GM23338 (cell line): ENCODE measurements around the gene CFLAR. TPM values are rescaled to one million over a fixed set of nuclear protein-coding genes. Genes with fewer than 3 reads are reported as not detected.

ENCODE experiments used
- ATAC-seq: fragments of 200-7000 bp; cut with Tn5 transposase; 3 replicates; pipeline ENCODE4 v1.9.1; 2020
- DNase-seq: peaks from one replicate; pipeline ENCODE4 v3.0.0-alpha.2; 2015; ENCODE audit warnings: low spot score
- H2AFZ ChIP-seq: fragments of 200-600 bp; sonication (generic); 2 replicates; pipeline ENCODE4 v1.8.0; 2016; ENCODE audit warnings: antibody characterized with exemption, mild to moderate bottlenecking, moderate library complexity
- H3F3A ChIP-seq: fragments of 200-600 bp; sonication (generic); replicated peaks from 2 replicates; pipeline ENCODE4 v1.8.0; 2017; ENCODE audit warnings: antibody characterized with exemption, mixed run types, low read depth
- H3K27ac ChIP-seq: fragments of 200-600 bp; sonication (generic); 2 replicates; pipeline ENCODE4 v1.6.1; 2016; ENCODE audit warnings: low read depth
- H3K27me3 ChIP-seq: fragments of 200-600 bp; sonication (generic); 2 replicates; pipeline ENCODE4 v1.8.0; 2016; ENCODE audit warnings: mild to moderate bottlenecking, mixed run types, moderate library complexity; ENCODE audit not compliant: insufficient read depth
- H3K36me3 ChIP-seq: fragments of 200-600 bp; sonication (generic); 2 replicates; pipeline ENCODE4 v1.8.0; 2016; ENCODE audit warnings: mild to moderate bottlenecking; ENCODE audit not compliant: insufficient read depth
- H3K4me1 ChIP-seq: fragments of 200-600 bp; sonication (generic); 2 replicates; pipeline ENCODE4 v1.8.0; 2016; ENCODE audit warnings: mild to moderate bottlenecking, moderate library complexity; ENCODE audit not compliant: insufficient read depth
- H3K4me2 ChIP-seq: fragments of 200-600 bp; sonication (generic); 2 replicates; pipeline ENCODE4 v1.7.1; 2017; ENCODE audit warnings: mixed run types
- H3K4me3 ChIP-seq: fragments of 200-600 bp; sonication (generic); 2 replicates; pipeline ENCODE4 v1.6.1; 2016; ENCODE audit warnings: mixed run types
- H3K79me2 ChIP-seq: fragments of 200-600 bp; sonication (generic); replicated peaks from 2 replicates; pipeline ENCODE4 v1.8.0; 2017; ENCODE audit warnings: mild to moderate bottlenecking; ENCODE audit not compliant: insufficient read depth
- H3K9me2 ChIP-seq: fragments of 200-600 bp; sonication (generic); 2 replicates; pipeline ENCODE4 v1.8.0; 2017; ENCODE audit not compliant: insufficient read depth
- H4K20me1 ChIP-seq: fragments of 200-600 bp; sonication (generic); replicated peaks from 2 replicates; pipeline ENCODE4 v1.8.0; 2017; ENCODE audit warnings: mild to moderate bottlenecking; ENCODE audit not compliant: insufficient read depth
- H3K27ac Mint-ChIP-seq: 2 replicates; pipeline ENCODE4 v1.8.0; 2020; ENCODE audit warnings: inconsistent platforms, mild to moderate bottlenecking, moderate library complexity, mixed read lengths
- H3K27me3 Mint-ChIP-seq: 3 replicates; pipeline ENCODE4 v1.8.0; 2022; ENCODE audit warnings: low read depth, mild to moderate bottlenecking, moderate library complexity, mixed read lengths, inconsistent platforms; ENCODE audit not compliant: insufficient read depth, poor library complexity
- H3K36me3 Mint-ChIP-seq: 3 replicates; pipeline ENCODE4 v1.8.0; 2021; ENCODE audit warnings: low read depth, mild to moderate bottlenecking, inconsistent platforms, moderate library complexity, mixed read lengths
- H3K4me1 Mint-ChIP-seq: 3 replicates; pipeline ENCODE4 v1.8.0; 2020; ENCODE audit warnings: mild to moderate bottlenecking, inconsistent platforms, mixed read lengths
- H3K4me3 Mint-ChIP-seq: 3 replicates; pipeline ENCODE4 v1.8.0; 2021; ENCODE audit warnings: moderate library complexity, mild to moderate bottlenecking, inconsistent platforms, mixed read lengths
- H3K9me3 Mint-ChIP-seq: 3 replicates; pipeline ENCODE4 v1.8.0; 2020; ENCODE audit warnings: moderate library complexity, mild to moderate bottlenecking, inconsistent platforms, mixed read lengths
- CTCF ChIP-seq, 2 experiments: fragments of 200-600 bp in 1 of 2; sonication (generic) in 1 of 2; conservative IDR thresholded peaks; 2 replicates each; pipeline versions ENCODE4 v1.5.1 to v1.6.1; 2016 to 2017; ENCODE audit warnings: antibody characterized with exemption in 2 of 2, low read depth in 2 of 2, mild to moderate bottlenecking in 2 of 2, moderate library complexity in 1 of 2
- ETS1 ChIP-seq: IDR thresholded peaks from 2 replicates; pipeline ENCODE4 v1.6.1; 2016; ENCODE audit warnings: antibody characterized with exemption
- EZH2phosphoT487 ChIP-seq: fragments of 200-600 bp; sonication (generic); IDR thresholded peaks from one replicate; pipeline ENCODE4 v1.8.1; 2018; ENCODE audit warnings: antibody characterized with exemption; ENCODE audit not compliant: unreplicated experiment
- JUNB ChIP-seq: IDR thresholded peaks from one replicate; pipeline ENCODE4 v1.6.1; 2016; ENCODE audit warnings: antibody characterized with exemption; ENCODE audit not compliant: unreplicated experiment
- POLR2AphosphoS5 ChIP-seq: IDR thresholded peaks from 2 replicates; pipeline ENCODE4 v1.6.1; 2016; ENCODE audit warnings: antibody characterized with exemption, low read depth
- REST ChIP-seq: IDR thresholded peaks from one replicate; pipeline ENCODE4 v1.6.1; 2018; ENCODE audit warnings: antibody characterized with exemption; ENCODE audit not compliant: unreplicated experiment
- STAT1 ChIP-seq: IDR thresholded peaks from one replicate; pipeline ENCODE4 v1.6.1; 2016; ENCODE audit warnings: antibody characterized with exemption; ENCODE audit not compliant: unreplicated experiment
- ZNF114 ChIP-seq: fragments of 250-450 bp; sonication (Bioruptor Pico); IDR thresholded peaks from 2 replicates; pipeline ENCODE4 v1.5.0; 2020; ENCODE audit warnings: mild to moderate bottlenecking, moderate library complexity
- ZNF331 ChIP-seq: fragments of 250-450 bp; sonication (Bioruptor Pico); IDR thresholded peaks from 2 replicates; pipeline ENCODE4 v1.5.0; 2020; ENCODE audit warnings: low read depth, mild to moderate bottlenecking, moderate library complexity
- ZNF462 ChIP-seq: fragments of 250-450 bp; sonication (Bioruptor Pico); IDR thresholded peaks from 2 replicates; pipeline ENCODE4 v1.5.0; 2020; ENCODE audit warnings: mild to moderate bottlenecking, moderate library complexity
- polyA plus RNA-seq: library from polyadenylated mRNA; unstranded; fragments of >200 nt; fragmentation: Nextera tagmentation; extraction: Ambion mirVana; gene quantifications from 2 replicates; pipeline ENCODE4 v1.2.1, GENCODE V29; 2016
- total RNA-seq: library from RNA; depleted of rRNA; stranded (reverse); fragments of >200 nt; shearing (Covaris generic); gene quantifications from 2 replicates; pipeline ENCODE4 v1.2.3, GENCODE V29; 2014

CFLAR gene
- total and polyA plus RNA-seq, 2 experiments from 2014 or later, result 10.1 to 15.1 TPM

GRCh38 chr2:201109186-201109585 lies 6.8 kb upstream of the CFLAR start (continued):
- TF ChIP-seq ZNF462 (CRISPR knock-in tag) (no peak), JUNB (no peak), POLR2AphosphoS5 (no peak), ZNF114 (no peak), REST (no peak)

- ATAC-seq (no peak), DNase-seq (no peak)
- no peak overlapping the region for H3K4me3 ChIP-seq
- no peaks in the 10 kb centered on the region for H3K36me3 ChIP-seq
- H4K20me1 ChIP-seq, result no peaks in the 10 kb centered on the region
- H3F3A ChIP-seq, result peaks cover 4% of the 10 kb centered on the region; the same call in 1 of the 2 replicates
- no peak overlapping the region for H3K27ac ChIP-seq
- H3K27me3 ChIP-seq, result no peaks in the 10 kb centered on the region
- no peaks in the 10 kb centered on the region for H3K9me2 ChIP-seq
- H3K4me1 ChIP-seq, result peaks cover 3% of the 10 kb centered on the region; the same call in 1 of the 2 replicates
- H3K4me2 ChIP-seq, result peak overlapping the region; percentile 28; the same call in 1 of the 2 replicates
- Mint-ChIP-seq H3K27ac (no peak overlapping the region), H3K27me3 (peaks cover 7% of the 10 kb centered on the region), H3K4me1 (peaks cover 8% of the 10 kb centered on the region), H3K36me3 (peaks cover 4% of the 10 kb centered on the region; the same call in 1 of the 3 replicates), H3K4me3 (no peak overlapping the region), H3K9me3 (peaks cover 9% of the 10 kb centered on the region)
- no peaks in the 10 kb centered on the region for H3K79me2 ChIP-seq
- no peak overlapping the region for H2AFZ ChIP-seq
- TF ChIP-seq ZNF331 (CRISPR knock-in tag), result no peak
- TF ChIP-seq CTCF (conservative IDR thresholded peaks at IDR 0.05; ENCODE audit: low read depth in 2 of 2), result no peak
- TF ChIP-seq ZNF114, result no peak
- TF ChIP-seq STAT1, result no peak
- no peak for TF ChIP-seq ETS1
- no peak for TF ChIP-seq EZH2phosphoT487
These were observed 5.3 kb upstream of the CFLAR start for GRCh38 chr2:201110615-201111014.
